H9 (cell line): Measurements from ENCODE around the gene ZIC4. TPM values are rescaled to one million over a fixed set of nuclear protein-coding genes. Genes with fewer than 3 reads are reported as not detected.

ENCODE experiments used
- DNase-seq: peaks from one replicate; pipeline ENCODE4 v3.0.0-alpha.2; 2017
- H2AFZ ChIP-seq: one replicate; pipeline ENCODE4 v1.6.1; 2013; ENCODE audit warnings: mild to moderate bottlenecking, low read length, control low read depth, moderate library complexity
- H2AK5ac ChIP-seq: 2 replicates; pipeline ENCODE4 v1.6.1; 2013; ENCODE audit warnings: low read length, control low read depth, mixed read lengths; ENCODE audit not compliant: insufficient read length
- H2BK120ac ChIP-seq: one replicate; pipeline ENCODE4 v1.6.1; 2013; ENCODE audit warnings: low read depth, mild to moderate bottlenecking, low read length, control low read depth, inconsistent platforms; ENCODE audit not compliant: poor library complexity, severe bottlenecking
- H2BK12ac ChIP-seq: 2 replicates; pipeline ENCODE4 v1.6.1; 2013; ENCODE audit warnings: low read length, control low read depth, mixed read lengths, low read depth; ENCODE audit not compliant: insufficient read length
- H2BK15ac ChIP-seq: 2 replicates; pipeline ENCODE4 v1.6.1; 2013; ENCODE audit warnings: low read depth, low read length, control low read depth
- H2BK20ac ChIP-seq: one replicate; pipeline ENCODE4 v1.6.1; 2013; ENCODE audit warnings: low read depth, mild to moderate bottlenecking, low read length, control low read depth, inconsistent platforms; ENCODE audit not compliant: poor library complexity, severe bottlenecking
- H2BK5ac ChIP-seq: 2 replicates; pipeline ENCODE4 v1.6.1; 2013; ENCODE audit warnings: low read length, control low read depth, mixed read lengths; ENCODE audit not compliant: insufficient read length
- H3K14ac ChIP-seq: 2 replicates; pipeline ENCODE4 v1.6.1; 2013; ENCODE audit warnings: low read length, control low read depth; ENCODE audit not compliant: insufficient read depth
- H3K18ac ChIP-seq: 2 replicates; pipeline ENCODE4 v1.6.1; 2013; ENCODE audit warnings: low read depth, mild to moderate bottlenecking, mixed read lengths, low read length, control low read depth; ENCODE audit not compliant: insufficient read length
- H3K23ac ChIP-seq: 2 replicates; pipeline ENCODE4 v1.6.1; 2013; ENCODE audit warnings: low read length, control low read depth, mixed read lengths, low read depth; ENCODE audit not compliant: insufficient read length
- H3K23me2 ChIP-seq: 2 replicates; pipeline ENCODE4 v1.6.1; 2013; ENCODE audit warnings: low read depth, mild to moderate bottlenecking, mixed read lengths, low read length, control low read depth; ENCODE audit not compliant: insufficient read length, poor library complexity, severe bottlenecking
- H3K27ac ChIP-seq: 2 replicates; pipeline ENCODE4 v1.5.1; 2013; ENCODE audit warnings: low read length, control low read depth, mixed read lengths, low read depth; ENCODE audit not compliant: insufficient read length
- H3K27me3 ChIP-seq: 2 replicates; pipeline ENCODE4 v1.6.1; 2013; ENCODE audit warnings: low read length, control low read depth, inconsistent platforms; ENCODE audit not compliant: insufficient read depth
- H3K4ac ChIP-seq: 2 replicates; pipeline ENCODE4 v1.6.1; 2013; ENCODE audit warnings: low read depth, mild to moderate bottlenecking, control low read depth, inconsistent platforms, low read length, moderate library complexity
- H3K4me1 ChIP-seq: 2 replicates; pipeline ENCODE4 v1.6.1; 2013; ENCODE audit warnings: low read length, control low read depth, inconsistent platforms; ENCODE audit not compliant: insufficient read depth
- H3K4me2 ChIP-seq: 2 replicates; pipeline ENCODE4 v1.6.1; 2013; ENCODE audit warnings: low read length, control low read depth, mixed read lengths; ENCODE audit not compliant: insufficient read length, insufficient read depth
- H3K56ac ChIP-seq: 2 replicates; pipeline ENCODE4 v1.6.1; 2013; ENCODE audit warnings: low read depth, mild to moderate bottlenecking, mixed read lengths, low read length, control low read depth; ENCODE audit not compliant: insufficient read length
- H3K79me1 ChIP-seq: 2 replicates; pipeline ENCODE4 v1.6.1; 2013; ENCODE audit warnings: low read depth, mild to moderate bottlenecking, moderate library complexity, low read length, control low read depth, inconsistent platforms; ENCODE audit not compliant: insufficient read depth, poor library complexity, severe bottlenecking
- H3K79me2 ChIP-seq: 2 replicates; pipeline ENCODE4 v1.6.1; 2013; ENCODE audit warnings: low read length, control low read depth, inconsistent platforms; ENCODE audit not compliant: insufficient read depth
- H3K9ac ChIP-seq: 2 replicates; pipeline ENCODE4 v1.6.1; 2013; ENCODE audit warnings: low read length, control low read depth, mixed read lengths; ENCODE audit not compliant: insufficient read length; ENCODE audit errors: extremely low read depth
- H3K9me3 ChIP-seq: one replicate; pipeline ENCODE4 v1.6.1; 2013; ENCODE audit warnings: low read depth, low read length, inconsistent platforms; ENCODE audit not compliant: control insufficient read depth
- H3T11ph ChIP-seq: one replicate; pipeline ENCODE4 v1.6.1; 2013; ENCODE audit warnings: mild to moderate bottlenecking, low read length, control low read depth, inconsistent platforms
- H4K20me1 ChIP-seq: one replicate; pipeline ENCODE4 v1.6.1; 2013; ENCODE audit not compliant: control insufficient read depth, insufficient read length, insufficient read depth
- H4K5ac ChIP-seq: 2 replicates; pipeline ENCODE4 v1.6.1; 2013; ENCODE audit warnings: low read depth, mild to moderate bottlenecking, mixed read lengths, low read length, control low read depth; ENCODE audit not compliant: insufficient read length
- H4K8ac ChIP-seq: replicated peaks from 2 replicates; pipeline ENCODE4 v1.6.1; 2013; ENCODE audit warnings: low read length, control low read depth, mixed read lengths, low read depth; ENCODE audit not compliant: insufficient read length
- H4K91ac ChIP-seq: 2 replicates; pipeline ENCODE4 v1.6.1; 2013; ENCODE audit warnings: low read depth, mild to moderate bottlenecking, moderate library complexity, mixed read lengths, low read length, control low read depth; ENCODE audit not compliant: insufficient read length
- H3K27ac Mint-ChIP-seq, 3 experiments: 2 replicates in 2 of 3; 3 replicates in 1 of 3; pipeline ENCODE4 v1.8.0; 2020 to 2021; ENCODE audit warnings: mixed read lengths in 3 of 3, mild to moderate bottlenecking in 1 of 3, moderate library complexity in 1 of 3
- H3K27me3 Mint-ChIP-seq: 2 replicates; pipeline ENCODE4 v1.8.0; 2021; ENCODE audit warnings: low read depth, mild to moderate bottlenecking, moderate library complexity, mixed read lengths
- H3K36me3 Mint-ChIP-seq, 3 experiments: 2 replicates in 2 of 3; 3 replicates in 1 of 3; pipeline ENCODE4 v1.8.0; 2020 to 2021; ENCODE audit warnings: low read depth in 3 of 3, mixed read lengths in 3 of 3; ENCODE audit not compliant: insufficient read depth in 1 of 3
- H3K4me1 Mint-ChIP-seq, 2 experiments: 2 replicates each; pipeline ENCODE4 v1.8.0; 2020; ENCODE audit warnings: mixed read lengths in 2 of 2
- H3K4me3 Mint-ChIP-seq, 2 experiments: 2 replicates in 1 of 2; 3 replicates in 1 of 2; pipeline ENCODE4 v1.8.0; 2020 to 2021; ENCODE audit warnings: mild to moderate bottlenecking in 2 of 2, mixed read lengths in 2 of 2, moderate library complexity in 1 of 2
- H3K9me3 Mint-ChIP-seq, 2 experiments: 2 replicates in 1 of 2; 3 replicates in 1 of 2; pipeline ENCODE4 v1.8.0; 2020; ENCODE audit warnings: mild to moderate bottlenecking in 2 of 2, mixed read lengths in 2 of 2, moderate library complexity in 1 of 2
- CTCF ChIP-seq: fragments of 200-600 bp; sonication (generic); conservative IDR thresholded peaks from 3 replicates; pipeline ENCODE4 v1.8.0; 2021; ENCODE audit warnings: antibody characterized with exemption, mild to moderate bottlenecking
- WGBS: extraction: QIAGEN DNeasy Blood & Tissue Kit; methylation state at CpG from one replicate; pipeline ENCODE4 v1.1.7; 2013; ENCODE audit warnings: missing lambda C conversion rate, low lambda C conversion rate, mixed read lengths; ENCODE audit not compliant: insufficient read length; ENCODE audit errors: extremely low coverage; 5-methylcytosine and 5-hydroxymethylcytosine counted together
- total RNA-seq: library from RNA; stranded (reverse); gene quantifications from 2 replicates; pipeline ENCODE4 v1.2.1, GENCODE V29; 2021

ZIC4 gene
- total RNA-seq, 1 experiment from 2014 or later = not detected

- Mint-ChIP-seq H3K4me1 (peaks cover 56 to 88% of the 10 kb centered on the region in 2 experiments), H3K4me3 (0 out of 5 replicates have a peak overlapping the region, but pooled peaks of 1 of the 2 experiments have one; percentile 12), H3K9me3 (peaks cover 0 to 3% of the 10 kb centered on the region in 2 experiments; a peak in 2 of 5 replicates), H3K36me3 (no peaks in the 10 kb centered on the region; a peak in 2 of 7 replicates), H3K27ac (no peak overlapping the region), H3K27me3 (peaks cover 98% of the 10 kb centered on the region)
- no peak overlapping the region for H2BK12ac ChIP-seq
- no peak overlapping the region for H2BK5ac ChIP-seq
- peaks cover 68% of the 10 kb centered on the region for H3K27me3 ChIP-seq
- H3T11ph ChIP-seq = no peak overlapping the region
- peaks cover 6% of the 10 kb centered on the region for H3K23me2 ChIP-seq
- no peak overlapping the region for H4K91ac ChIP-seq
- no peak overlapping the region for H2BK15ac ChIP-seq
- no peak overlapping the region for H2AK5ac ChIP-seq
- TF ChIP-seq CTCF = peak; percentile 72
- no peak overlapping the region for H2BK20ac ChIP-seq
- no peaks in the 10 kb centered on the region for H3K79me1 ChIP-seq
- no peak overlapping the region for H4K8ac ChIP-seq
- no peaks in the 10 kb centered on the region for H4K20me1 ChIP-seq
- H2BK120ac ChIP-seq = no peak overlapping the region
- no peak overlapping the region for H3K9ac ChIP-seq
- H3K4me1 ChIP-seq = peaks cover 6% of the 10 kb centered on the region; the same call in 1 of the 2 replicates
- no peaks in the 10 kb centered on the region for H3K9me3 ChIP-seq
- no peak overlapping the region for H2AFZ ChIP-seq
- no peak overlapping the region for H3K56ac ChIP-seq
- no CpG with 5 or more reads among the region's 6 CpGs for WGBS
- H3K4me2 ChIP-seq = no peak overlapping the region
- no peak overlapping the region for H3K27ac ChIP-seq
- DNase-seq = peak; percentile 53
- no peak overlapping the region for H3K23ac ChIP-seq
- no peak overlapping the region for H3K14ac ChIP-seq
- H4K5ac ChIP-seq = no peak overlapping the region
- H3K18ac ChIP-seq = no peak overlapping the region
- H3K79me2 ChIP-seq = no peaks in the 10 kb centered on the region
- H3K4ac ChIP-seq = no peak overlapping the region
These were observed 22.7 kb downstream of the ZIC4 start for GRCh38 chr3:147383617-147384016.
